Measurements from ENCODE around the gene ACVR1C. TPM values are rescaled to one million over a fixed set of nuclear protein-coding genes. Genes with fewer than 3 reads are reported as not detected.
A peak's percentile ranks its signal among the peaks of the same experiment; 100 is the strongest.
"Not testable (repeated sequence)": the region's sequence is repeated elsewhere in the genome, so short reads cannot be mapped to it uniquely, and the experiment has no call there.

Gene ACVR1C
- polyA plus RNA-seq, 1 experiment = 0.04 TPM

- ChIA-PET POLR2A (no interaction called here), CTCF (no interaction called here)
- no peak for DNase-seq (ENCODE audit: low read depth)
- no peak for TF ChIP-seq CTCF (IDR thresholded peaks at IDR 0.05; ENCODE audit: insufficient read depth, low read depth, low read length)
- Histone ChIP-seq H3K36me3 (ENCODE audit: control insufficient read depth, insufficient read depth, low read length) (no peaks in the 10 kb centered on the region), H3K4me3 (ENCODE audit: low read depth, low read length) (no peak overlapping the region), H3K27me3 (ENCODE audit: control insufficient read depth, insufficient read depth, low read length) (peaks cover 7% of the 10 kb centered on the region)
Observed at GRCh38 chr2:157592374-157592773, 36.3 kb downstream of the ACVR1C start.

GRCh38 chr2:157587576-157587975, 41.1 kb downstream of the ACVR1C start:
- DNase-seq (ENCODE audit: low read depth) = no peak
- TF ChIP-seq CTCF (IDR thresholded peaks at IDR 0.05; ENCODE audit: insufficient read depth, low read depth, low read length) = no peak
- Histone ChIP-seq H3K4me3 (ENCODE audit: low read depth, low read length) (no peak overlapping the region), H3K36me3 (ENCODE audit: control insufficient read depth, insufficient read depth, low read length) (no peaks in the 10 kb centered on the region), H3K27me3 (ENCODE audit: control insufficient read depth, insufficient read depth, low read length) (peaks cover 1% of the 10 kb centered on the region; the same call in 1 of the 2 replicates)
- CTCF ChIA-PET = interaction anchor here (0.7 to 1.1 kb wide), 2 partner anchors 20 to 285 kb away, joined by 3 read pairs; no protein-coding TSS in a partner anchor
- POLR2A ChIA-PET = no interaction called here

- DNase-seq (ENCODE audit: low read depth) = no peak
- no peak overlapping the region for H3K4me3 ChIP-seq (ENCODE audit: low read depth, low read length)
- CTCF ChIA-PET = no interaction called here
- H3K36me3 ChIP-seq (ENCODE audit: control insufficient read depth, insufficient read depth, low read length) = no peaks in the 10 kb centered on the region
- POLR2A ChIA-PET = no interaction called here
- H3K27me3 ChIP-seq (ENCODE audit: control insufficient read depth, insufficient read depth, low read length) = no peaks in the 10 kb centered on the region
- no peak for TF ChIP-seq CTCF (IDR thresholded peaks at IDR 0.05; ENCODE audit: insufficient read depth, low read depth, low read length)
Observed at GRCh38 chr2:157574165-157574564, 54.5 kb downstream of the ACVR1C start.

GRCh38 chr2:157572725-157573124, 55.9 kb downstream of the ACVR1C start:
- POLR2A ChIA-PET = no interaction called here
- H3K36me3 ChIP-seq (ENCODE audit: control insufficient read depth, insufficient read depth, low read length) = no peaks in the 10 kb centered on the region
- CTCF ChIA-PET = interaction anchor here (1.0 kb wide), 1 partner anchor 35 kb away, joined by 3 read pairs; no protein-coding TSS in a partner anchor

GRCh38 chr2:157566623-157567022, 62.0 kb downstream of the ACVR1C start:
- CTCF ChIA-PET; H3K27me3 ChIP-seq (ENCODE audit: control insufficient read depth, insufficient read depth, low read length); H3K4me3 ChIP-seq (ENCODE audit: low read depth, low read length); H3K36me3 ChIP-seq (ENCODE audit: control insufficient read depth, insufficient read depth, low read length); DNase-seq (ENCODE audit: low read depth); POLR2A ChIA-PET: not testable (repeated sequence)

More at GRCh38 chr2:157572725-157573124, 55.9 kb downstream of the ACVR1C start:
- H3K27me3 ChIP-seq (ENCODE audit: control insufficient read depth, insufficient read depth, low read length) = no peaks in the 10 kb centered on the region
- TF ChIP-seq CTCF (IDR thresholded peaks at IDR 0.05; ENCODE audit: insufficient read depth, low read depth, low read length) = peak; percentile 14; the same call in 1 of the 2 replicates
- no peak for DNase-seq (ENCODE audit: low read depth)
- H3K4me3 ChIP-seq (ENCODE audit: low read depth, low read length) = no peak overlapping the region

- CTCF ChIA-PET; H3K36me3 ChIP-seq (ENCODE audit: control insufficient read depth, insufficient read depth, low read length); DNase-seq (ENCODE audit: low read depth); H3K4me3 ChIP-seq (ENCODE audit: low read depth, low read length); H3K27me3 ChIP-seq (ENCODE audit: control insufficient read depth, insufficient read depth, low read length); POLR2A ChIA-PET: not testable (repeated sequence)
Observed at GRCh38 chr2:157566113-157566512, 62.6 kb downstream of the ACVR1C start.

Measured in BJ (cell line).